ENCODE measurements around the gene FAM180A.

The FAM180A gene

DNA sequence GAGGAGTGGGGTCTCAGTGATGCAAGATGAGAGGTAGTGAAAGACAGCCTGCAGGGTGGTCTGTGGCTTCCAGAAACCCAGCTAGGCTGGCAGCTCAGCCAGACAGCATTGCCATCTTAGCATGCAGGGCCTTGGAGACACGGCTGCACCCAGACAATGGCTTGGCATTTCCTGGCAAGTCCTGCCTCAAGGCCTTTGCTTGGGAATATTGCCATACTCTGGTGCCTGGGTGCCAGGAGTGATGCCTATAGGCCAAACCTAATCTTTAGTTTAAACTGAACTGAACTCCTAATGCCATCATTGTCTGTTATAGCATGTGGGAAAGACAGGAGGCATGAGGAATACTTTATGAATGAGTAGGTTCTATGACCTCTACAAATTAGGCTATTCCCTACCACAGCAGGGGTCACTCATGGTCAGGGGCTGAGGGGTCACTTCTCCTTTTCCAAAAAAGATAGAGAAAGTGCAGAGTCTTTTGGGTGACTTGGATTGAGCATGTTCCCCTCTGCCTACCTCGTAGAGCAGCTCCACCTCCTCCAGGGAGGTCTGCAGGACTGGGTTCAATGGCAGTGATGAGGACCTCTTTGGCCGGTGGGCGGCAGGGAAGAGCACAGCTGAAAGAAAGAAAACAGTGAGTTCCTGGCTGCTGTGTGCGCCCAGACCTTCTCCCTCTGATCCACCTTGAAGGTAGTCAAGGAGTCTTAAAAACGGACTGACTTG, 11.9 kb downstream of the FAM180A start:
- no peak for DNase-seq

DNA sequence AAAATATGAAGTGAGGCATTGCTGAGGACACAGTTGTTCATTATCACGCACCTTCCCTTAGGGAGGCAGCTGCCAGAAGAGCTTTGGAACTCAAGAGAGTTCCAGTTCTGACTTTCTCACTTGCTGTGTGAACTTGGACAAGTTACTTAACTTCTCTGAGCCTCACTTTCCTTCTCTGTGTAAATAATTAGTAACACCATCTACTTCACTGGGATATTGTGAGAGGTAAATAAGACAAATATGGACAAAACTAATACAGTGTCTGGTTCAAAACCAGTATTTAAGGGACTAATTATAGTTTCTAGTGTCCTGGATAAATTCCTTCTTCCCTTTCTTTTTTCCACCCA, 14.3 kb downstream of the FAM180A start:
- no peak for DNase-seq

DNA sequence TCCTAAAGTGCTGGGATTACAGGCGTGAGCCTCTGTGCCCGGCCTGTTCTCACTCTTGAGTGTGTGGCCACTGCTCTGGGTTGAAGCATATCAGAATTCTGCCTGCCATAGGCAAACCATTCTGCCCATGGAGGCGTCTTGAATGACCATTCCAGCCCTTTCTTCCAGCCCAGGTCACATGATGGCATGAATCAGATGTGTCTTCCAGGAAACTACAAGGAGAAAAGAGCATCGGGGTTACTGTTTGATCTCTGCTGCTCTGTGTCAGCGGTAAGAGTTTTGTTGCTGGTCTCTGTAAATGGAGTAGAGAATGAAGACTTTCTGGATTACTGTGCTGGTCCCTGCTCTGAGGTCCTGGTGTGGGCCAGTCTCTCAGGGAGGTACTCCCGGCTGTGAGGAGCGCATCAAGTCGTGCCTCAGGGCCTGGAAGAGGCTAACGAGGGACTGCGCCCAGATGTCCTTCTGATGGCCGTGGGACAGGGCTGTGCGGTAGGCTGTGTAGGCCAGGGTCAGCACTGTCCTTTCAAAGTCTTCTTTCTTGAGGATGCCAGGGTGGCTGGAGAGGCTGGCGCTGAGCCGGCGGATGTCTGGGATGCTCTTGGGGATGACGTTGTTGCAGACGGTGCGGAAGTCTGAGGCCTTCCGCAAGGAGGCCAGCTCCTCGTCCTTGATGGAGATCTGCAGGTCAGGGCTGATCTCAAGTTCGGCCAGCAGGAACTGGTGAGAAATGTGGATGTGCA, 14.8 kb downstream of the FAM180A start:
- no peak for DNase-seq

DNA sequence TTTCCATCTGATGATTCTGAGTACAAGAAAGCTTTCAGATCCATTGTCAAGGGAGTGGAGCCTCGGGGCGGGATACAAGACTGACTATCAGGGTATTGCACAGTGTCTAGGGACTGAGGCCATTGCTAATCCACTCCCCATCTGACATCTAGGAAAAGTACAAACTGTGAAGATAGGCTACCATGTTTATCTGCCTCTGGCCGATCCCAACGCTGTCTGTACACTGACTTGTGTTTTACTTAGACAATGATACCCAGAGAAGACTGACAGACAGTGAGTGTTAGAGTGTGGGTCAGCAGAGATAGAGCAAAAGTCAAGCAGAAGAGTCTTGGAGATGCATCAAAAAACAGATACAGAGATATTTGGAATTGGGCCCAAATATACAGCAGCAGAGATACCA, 17.5 kb downstream of the FAM180A start:
- DNase-seq = no peak

DNA sequence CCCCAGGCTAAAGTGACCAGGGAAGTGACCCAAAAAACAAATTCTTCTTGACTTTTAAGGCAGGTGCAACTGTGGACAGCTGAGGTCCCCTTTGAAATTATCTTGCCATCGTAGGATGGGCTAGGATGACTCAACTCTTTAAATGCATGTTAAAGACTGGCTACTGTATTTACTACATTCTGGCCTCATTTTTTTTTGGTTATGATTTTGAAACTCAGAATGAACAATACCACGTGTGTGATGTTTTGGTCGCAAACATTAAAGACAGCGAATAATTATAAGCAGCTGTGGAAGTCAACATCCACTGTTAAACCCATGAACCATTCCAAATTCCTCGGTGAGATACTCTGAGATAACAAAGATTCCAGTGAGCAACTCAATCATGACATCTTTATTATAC, 19.4 kb downstream of the FAM180A start:
- no peak for DNase-seq

DNA sequence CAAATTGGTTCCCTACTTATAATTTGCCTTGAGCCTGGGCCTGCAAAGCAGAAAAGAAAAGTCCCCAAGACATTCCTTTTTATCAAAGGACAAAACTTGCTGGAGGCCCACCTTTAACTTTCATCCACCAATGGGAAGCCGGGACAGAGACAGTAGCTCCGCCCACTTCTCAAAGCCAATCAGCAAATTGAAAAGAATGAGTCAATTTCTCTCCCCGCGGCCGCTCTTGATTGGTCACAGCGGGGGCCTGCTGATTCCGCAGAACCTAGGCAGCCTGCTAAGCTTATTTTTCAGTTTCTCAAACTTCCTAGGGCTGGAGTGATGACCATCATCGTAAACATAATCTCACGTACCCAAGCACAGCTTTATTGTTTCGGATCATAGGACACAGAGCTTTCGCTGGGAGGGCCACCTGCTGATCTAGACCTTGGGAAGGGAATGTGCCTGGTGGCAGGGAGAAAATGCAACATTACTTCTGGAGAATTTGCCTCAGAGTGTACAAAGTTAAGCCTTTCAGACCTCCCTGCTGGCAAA, 20.4 kb downstream of the FAM180A start, which contains the start of gene SLC13A4:
Gene SLC13A4 (minus strand): TSS at position 51 of the 534 bp plus-strand sequence. CDS start 690 bp downstream, outside the sequence.
- DNase-seq = no peak

DNA sequence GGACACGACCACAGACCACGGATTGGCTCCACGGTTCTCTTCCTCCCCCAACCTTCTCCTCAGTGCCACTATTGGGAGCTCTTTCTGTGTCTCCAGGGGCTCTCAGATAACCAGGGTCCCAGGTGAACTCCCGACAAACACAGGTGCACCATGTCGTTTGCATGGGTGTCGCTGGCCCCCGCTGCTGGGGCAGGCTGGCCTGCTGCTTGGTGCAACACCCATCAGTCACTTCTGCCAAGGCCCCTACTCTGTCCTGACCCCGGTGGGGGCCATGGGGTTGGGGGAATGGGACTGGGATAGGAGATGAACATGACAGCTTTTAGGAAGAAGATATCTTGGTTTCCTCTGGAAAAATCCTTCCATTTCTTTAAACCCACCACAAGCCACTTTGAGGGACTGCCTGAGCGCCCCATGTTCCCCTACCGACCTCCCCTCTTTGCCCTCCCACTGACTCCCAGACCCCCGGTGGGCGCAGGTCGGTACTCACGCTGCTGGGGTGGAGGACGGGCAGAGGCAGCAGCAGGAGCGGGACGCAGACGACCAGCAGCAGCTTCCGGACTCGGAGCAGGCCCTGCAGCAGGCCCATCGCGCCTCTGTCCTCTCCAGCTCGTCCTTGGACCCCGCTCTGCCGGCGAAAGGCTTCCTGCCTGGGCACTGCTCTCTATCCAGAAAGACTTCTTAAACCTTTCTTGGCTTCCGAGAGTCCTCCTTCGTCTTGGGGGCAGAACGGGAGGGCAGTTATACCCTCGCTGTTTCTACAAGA, 21.5 kb downstream of the FAM180A start:
- DNase-seq = no peak

DNA sequence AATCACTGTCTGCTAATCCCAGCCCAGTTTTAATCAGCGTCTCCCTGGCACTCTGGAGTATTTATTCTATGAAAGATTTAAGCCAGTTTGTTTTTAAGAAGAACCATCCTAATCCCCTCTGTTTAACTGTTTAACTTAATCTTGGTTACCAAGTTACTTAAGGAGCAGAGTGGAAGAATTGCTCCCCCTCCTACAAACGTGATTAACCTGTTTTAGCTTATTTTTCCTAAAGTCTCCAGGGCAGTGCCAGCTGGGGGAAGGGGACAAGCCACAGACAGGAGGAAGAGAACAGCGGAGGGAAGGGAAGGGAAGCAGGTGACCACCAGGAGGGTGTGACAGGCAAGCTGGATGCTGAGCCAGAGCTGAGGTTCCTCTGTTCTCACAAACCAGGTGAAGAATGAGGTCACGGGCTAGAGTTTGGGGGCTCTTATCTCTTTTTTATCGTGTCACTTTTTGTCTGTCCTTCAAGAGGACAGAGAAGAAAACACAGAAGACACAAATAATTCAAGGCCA, 22.3 kb downstream of the FAM180A start:
- no peak for DNase-seq

DNA sequence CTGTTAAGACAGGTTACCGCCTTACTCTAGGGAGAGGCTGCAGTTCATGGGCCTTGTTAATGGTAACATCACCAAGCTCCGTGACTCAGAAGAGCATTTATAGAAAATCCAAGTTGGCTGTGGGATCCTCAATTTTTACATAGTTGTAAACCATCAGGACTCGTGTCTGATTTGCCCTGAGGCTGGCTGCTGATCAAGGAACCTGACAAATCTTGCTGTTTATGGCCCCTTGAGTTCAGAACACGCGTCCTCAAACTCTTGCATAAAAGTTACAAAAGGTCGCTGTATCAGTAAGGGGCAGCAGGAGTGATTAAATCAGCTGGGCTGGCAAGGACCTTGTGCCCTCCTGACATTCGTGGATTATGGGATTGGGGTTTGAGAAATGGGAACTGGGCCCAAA, 25.2 kb downstream of the FAM180A start:
- DNase-seq = no peak

DNA sequence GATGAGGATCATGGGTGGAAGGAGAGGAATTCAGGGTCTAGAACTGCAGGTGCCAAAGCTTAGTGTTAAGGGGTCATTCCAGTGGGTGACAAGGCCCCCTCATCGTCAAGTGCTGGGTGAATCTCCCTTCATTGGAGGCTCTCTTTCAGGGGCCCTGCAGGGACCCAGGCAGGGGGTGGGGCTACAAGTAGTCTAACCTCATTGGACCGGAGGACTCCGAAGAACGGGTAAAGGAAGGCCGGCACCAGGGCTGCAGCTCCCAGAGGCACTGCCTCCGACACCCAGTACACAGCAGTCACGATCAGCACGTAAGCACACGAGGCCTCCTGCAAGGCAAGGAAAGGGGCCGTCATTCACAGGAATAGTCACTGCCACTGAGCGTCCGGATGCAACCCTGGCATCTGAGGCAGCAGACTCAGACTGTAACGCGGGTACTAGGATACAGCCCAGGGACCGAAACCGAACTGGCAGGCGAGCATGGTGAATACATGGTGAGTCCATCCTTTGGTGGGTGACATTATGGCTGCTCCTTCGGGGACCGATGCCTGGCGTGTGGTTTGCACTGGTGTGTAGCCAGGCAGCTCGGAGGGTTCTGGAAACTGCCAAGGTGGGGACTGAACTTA, 27.3 kb downstream of the FAM180A start:
- no peak for DNase-seq

DNA sequence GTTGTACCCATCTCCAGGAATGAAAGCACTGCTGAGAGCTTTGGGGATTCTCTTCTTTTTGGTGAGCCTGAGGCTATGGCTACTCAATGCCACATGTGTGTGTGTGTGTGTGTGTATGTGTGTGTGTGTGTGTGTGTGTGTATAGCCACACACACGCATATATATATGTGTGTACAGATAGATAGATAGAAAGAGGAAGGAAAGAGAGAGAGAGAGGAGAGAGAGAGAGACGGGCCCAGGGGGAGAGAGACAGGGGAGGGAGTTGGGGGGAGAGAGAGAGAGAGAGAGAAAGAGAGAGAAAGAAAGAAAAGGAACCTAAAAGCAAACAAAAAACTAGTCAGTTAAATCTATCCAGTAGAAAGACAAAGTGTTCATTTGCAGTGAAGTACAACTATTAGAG, 28.9 kb downstream of the FAM180A start:
- no peak for DNase-seq

DNA sequence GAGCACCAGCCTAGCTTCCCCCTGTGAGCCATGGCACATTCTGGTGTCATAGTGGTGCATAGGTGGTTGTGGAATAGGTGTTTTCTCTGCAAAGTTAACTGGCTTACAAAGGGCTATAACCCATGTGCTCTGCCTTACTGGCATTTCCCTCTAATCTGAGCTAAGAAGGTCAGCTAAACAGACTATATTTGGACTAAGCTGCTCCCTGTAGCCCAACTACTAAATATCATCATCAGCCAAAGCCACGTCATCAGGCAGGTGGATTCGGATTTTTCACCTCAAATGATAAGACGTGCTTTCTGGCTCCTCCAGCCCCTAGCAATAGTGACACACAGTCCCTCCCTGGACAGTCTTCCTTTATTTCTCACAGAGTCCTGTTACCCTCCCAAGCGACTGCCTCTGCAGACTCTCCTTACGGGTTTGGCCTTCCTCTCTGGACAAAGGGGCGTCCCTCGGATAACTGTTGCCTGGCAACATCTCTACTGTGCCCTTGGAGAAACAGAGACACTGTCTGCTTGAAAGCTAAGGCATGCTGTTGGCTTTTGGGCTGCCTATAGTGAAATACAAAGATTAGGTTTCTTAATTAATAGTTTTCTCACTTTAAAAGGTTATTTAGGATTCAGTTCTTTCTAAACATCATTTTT, 29.7 kb downstream of the FAM180A start:
- DNase-seq = no peak

DNA sequence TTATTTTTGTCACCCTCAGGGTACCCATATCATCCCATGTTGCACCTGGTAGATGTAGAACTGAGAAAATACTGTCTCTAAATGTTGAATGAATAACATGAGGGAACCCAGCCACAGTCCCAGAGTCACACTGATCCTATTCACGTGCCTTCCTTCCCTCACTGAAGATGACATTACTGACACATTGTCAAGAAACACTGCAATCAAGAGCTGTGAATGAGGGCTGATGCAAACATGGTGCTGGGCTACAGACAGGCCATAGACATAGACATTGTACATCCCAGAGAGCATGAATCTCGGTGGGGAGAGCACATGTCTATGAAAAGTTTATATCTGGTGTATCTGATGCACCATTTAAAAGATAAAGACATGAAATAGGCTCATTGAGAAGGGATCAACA, 30.4 kb downstream of the FAM180A start:
- DNase-seq = no peak

DNA sequence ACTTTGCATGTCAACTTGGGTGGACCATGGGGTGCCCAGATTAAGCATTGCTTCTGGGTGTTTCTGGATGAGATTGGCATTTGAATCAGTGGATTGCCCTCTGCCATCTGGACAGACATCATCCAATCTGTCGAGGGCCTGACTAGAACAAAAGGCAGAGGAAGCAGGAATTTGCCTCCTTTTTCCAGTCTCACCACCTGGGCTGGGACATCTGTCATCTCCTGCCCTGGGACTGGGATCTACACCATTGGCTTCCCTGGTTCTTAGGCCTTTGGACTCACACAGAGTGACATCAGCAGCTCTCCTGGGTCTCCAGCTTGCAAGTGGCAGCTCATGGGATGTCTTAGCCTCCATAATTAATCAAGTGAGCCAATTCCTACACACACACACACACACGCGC, 30.9 kb downstream of the FAM180A start:
- DNase-seq = no peak

DNA sequence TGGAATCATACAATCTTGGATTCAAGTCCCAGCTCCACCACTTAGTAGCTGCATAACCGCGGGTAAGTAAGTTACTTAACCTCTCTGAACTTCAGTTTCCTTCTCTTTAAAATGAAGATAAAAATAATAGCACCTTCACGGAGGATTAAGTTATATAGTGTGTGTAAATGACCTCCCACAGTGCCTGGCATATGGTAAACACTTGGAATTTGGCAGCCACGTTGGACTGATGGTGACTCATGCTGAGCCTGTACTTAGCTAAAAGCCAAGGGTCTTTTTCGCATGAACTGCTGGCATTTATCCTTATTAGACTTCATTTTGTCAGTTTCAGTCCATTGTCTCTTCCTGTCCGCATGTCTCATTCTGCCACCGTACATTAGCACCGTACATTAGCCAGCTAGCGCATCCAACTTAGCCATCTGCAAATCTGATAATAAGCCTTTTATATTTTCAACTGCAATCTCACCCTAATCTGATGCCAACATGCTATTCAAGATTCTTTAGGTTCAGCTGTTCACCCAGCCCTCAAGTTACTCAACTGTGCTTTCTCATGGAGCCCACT, 31.9 kb downstream of the FAM180A start:
- peak; percentile 65 for DNase-seq

DNA sequence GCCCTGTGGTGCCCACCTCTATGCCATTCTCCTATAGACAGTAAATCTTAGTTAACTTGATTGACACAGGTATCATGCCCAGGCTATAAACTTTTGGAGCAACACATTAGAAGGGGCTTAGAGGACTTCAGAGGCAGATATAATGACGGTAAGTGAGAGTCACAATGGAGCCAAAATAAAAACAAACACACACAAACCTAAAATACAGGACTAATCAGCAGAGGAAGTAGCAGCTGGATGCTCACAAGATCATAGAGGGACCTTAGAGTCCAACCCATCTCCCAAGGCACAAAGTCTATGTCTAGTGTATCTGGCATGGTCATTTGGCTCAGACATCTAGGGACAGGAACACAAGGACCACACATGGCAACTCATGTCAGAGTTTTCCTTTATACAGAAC, 32.9 kb downstream of the FAM180A start:
- no peak for DNase-seq

DNA sequence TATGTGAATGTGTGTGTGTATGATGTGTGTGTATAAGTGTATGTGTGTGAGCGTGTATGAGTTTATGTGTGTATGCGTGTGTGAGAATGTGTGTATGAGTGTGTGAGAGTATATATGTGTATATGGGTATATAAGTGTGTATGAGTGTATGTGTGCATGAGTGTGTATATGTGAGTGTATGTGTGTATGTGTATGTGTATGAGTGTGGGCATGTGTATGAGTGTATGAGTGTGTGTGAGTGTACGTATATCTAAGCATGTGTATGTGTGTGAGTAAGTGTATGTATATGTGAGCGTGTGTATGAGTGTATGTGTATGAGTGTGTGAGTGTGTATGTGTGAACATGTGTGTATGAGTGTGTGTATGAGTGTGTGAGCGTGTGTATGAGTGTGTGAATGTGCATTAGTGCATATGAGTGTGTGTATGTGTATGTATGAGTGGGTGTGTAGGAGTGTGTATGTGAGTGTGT, 33.5 kb downstream of the FAM180A start:
- DNase-seq = no peak

DNA sequence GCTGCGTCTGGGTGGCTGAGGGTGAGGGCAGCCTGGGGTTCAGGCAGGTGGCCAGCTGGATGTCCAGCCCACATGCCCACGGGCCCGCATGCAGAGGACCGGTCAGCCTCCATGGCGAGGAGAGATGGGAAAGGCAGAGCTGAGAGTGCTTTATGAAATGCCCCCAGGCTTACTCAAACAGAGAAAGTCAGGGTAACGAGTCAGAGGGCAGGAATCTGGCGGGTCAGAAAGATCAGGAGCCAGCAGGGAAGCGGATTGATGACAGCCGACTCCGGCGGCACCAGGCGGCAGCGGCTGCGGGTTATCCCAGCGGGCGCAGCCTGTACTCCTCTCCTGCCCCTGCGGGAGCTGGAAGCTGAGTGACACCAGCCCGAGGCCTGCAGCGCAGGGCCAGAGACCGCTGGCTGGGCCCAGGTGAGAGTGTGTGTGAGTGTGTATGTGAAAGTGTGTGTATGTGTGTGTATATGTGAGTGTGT, 34.0 kb downstream of the FAM180A start:
- DNase-seq = no peak

DNA sequence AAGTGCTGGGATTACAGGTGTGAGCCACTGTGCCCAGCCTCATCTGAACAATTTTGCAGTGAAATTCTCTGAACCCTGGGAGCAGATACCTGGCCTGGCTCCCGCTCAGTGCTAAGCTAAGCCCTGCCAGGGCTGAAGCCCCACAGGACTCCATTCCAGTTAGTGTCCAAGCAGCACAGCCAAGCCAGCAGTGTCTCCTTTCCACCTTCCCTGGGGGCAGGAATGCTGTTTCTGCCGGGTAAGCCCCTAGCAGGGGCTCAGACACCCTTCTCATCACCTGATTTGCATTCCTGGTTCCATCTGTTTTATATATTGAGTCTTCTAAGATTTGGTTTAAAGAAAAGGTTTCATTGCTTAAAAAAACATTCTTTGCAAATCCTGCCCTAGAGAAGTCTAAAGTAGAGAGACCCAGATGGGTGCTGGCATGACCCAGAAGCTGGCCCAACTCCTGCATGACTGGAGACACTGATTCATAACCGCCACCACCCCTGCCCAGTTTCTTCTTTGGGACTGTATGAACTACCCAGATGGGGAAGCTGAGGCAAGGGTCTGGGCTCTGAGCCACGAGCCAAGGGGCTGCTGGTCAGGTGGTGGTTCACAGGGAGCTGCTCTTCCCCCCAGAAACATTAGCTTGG, 34.7 kb downstream of the FAM180A start:
- DNase-seq = no peak

DNA sequence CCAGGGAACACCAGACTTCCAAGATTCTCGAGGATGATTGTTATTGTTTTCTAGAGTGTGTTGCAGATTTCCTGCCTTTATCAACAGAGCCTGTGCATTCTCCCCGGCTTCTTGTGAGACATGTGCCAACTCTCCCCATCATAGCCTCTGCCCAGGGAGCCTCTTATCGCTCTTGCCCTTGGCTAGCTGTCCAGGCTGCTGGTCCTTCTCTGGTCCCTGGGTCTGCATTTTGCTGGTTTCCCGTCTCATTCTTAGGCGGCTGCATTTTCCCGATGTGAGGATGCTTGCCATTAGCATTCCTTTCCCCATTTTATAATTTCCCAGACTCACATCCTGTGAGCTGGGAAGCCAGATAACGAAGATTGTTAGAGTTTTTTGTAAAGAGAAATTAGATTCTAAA, 35.8 kb downstream of the FAM180A start:
- no peak for DNase-seq

DNA sequence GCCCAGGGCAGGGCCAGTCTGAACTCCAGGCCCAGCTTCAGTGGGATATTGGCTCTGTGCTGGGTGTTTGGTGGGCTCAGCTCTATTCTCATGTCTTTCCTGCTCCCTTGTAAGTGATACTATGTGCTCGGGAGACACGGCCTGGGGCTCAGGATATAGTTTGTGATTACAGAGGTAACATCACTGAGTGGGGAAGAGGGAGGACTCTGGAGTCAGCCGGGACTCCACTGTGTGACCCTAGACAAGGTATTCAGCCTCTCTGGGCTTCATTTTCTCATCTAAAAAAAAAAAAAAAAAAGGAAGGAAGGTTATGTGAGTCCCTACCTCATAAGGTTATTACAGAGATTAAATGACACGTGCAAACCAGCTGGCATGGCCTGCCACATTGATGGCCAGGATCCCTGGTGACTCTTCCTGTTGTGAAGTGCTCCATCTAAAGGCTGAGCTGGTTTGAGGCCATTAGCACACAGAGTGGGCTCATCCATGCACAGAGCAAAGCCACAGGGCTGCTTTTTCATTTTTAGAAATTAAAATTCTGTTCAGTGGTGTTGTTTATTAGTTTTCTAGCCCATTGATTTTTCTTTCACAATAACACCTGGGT, 36.3 kb downstream of the FAM180A start:
- peak; percentile 27 for DNase-seq

Measured in NCI-H2081 treated with DMSO at 0.1 percent for 48 hours (cell line).